H1 (cell line): Measurements from ENCODE around the gene APOC4. TPM values are rescaled to one million over a fixed set of nuclear protein-coding genes. Genes with fewer than 3 reads are reported as not detected.

Source experiments
- CTCF ChIA-PET: fragments of 300-600 bp; sonication (Branson Sonifier 250); formaldehyde crosslinking; loops from one replicate; lab custom pipeline; 2021; ENCODE audit not compliant: partially characterized antibody; lab: Charles Lee
- POLR2A ChIA-PET: fragments of 300-600 bp; sonication (Branson Sonifier 250); formaldehyde crosslinking; loops from one replicate; lab custom pipeline; 2021; ENCODE audit warnings: inconsistent platforms; ENCODE audit not compliant: partially characterized antibody; lab: Charles Lee
- DNase-seq, 2 experiments: peaks; one replicate each; pipeline versions ENCODE4 v3.0.0 to v3.0.0-alpha.2; 2010 to 2022; ENCODE audit warnings: low spot score in 2 of 2, low read depth in 1 of 2, mixed read lengths in 1 of 2
- FAIRE-seq: peaks from 2 replicates; lab custom pipeline; 2011; peaks lifted over from hg19 to GRCh38; lab: Jason Lieb, UNC
- H2AFZ ChIP-seq: 2 replicates; pipeline ENCODE4 v1.8.1; 2012; ENCODE audit warnings: low read length, inconsistent platforms
- H2AK5ac ChIP-seq: 2 replicates; pipeline ENCODE4 v1.6.1; 2013; ENCODE audit warnings: low read depth, low read length
- H2BK120ac ChIP-seq: replicated peaks from 2 replicates; pipeline ENCODE3; 2013; ENCODE audit warnings: low read depth, low read length, inconsistent platforms
- H2BK12ac ChIP-seq: 2 replicates; pipeline ENCODE4 v1.6.1; 2013; ENCODE audit warnings: low read depth, low read length
- H2BK15ac ChIP-seq: 2 replicates; pipeline ENCODE4 v1.6.1; 2013; ENCODE audit warnings: low read length
- H2BK20ac ChIP-seq: 2 replicates; pipeline ENCODE4 v1.6.1; 2013; ENCODE audit warnings: low read length
- H2BK5ac ChIP-seq: 2 replicates; pipeline ENCODE4 v1.6.1; 2013; ENCODE audit warnings: low read depth, low read length
- H3K14ac ChIP-seq: 2 replicates; pipeline ENCODE4 v1.6.1; 2013; ENCODE audit warnings: inconsistent platforms; ENCODE audit not compliant: insufficient read length
- H3K18ac ChIP-seq: 2 replicates; pipeline ENCODE4 v1.6.1; 2013; ENCODE audit warnings: low read length; ENCODE audit errors: extremely low read depth
- H3K23ac ChIP-seq: 2 replicates; pipeline ENCODE4 v1.6.1; 2013; ENCODE audit warnings: inconsistent platforms; ENCODE audit not compliant: insufficient read length
- H3K23me2 ChIP-seq: 2 replicates; pipeline ENCODE4 v1.6.1; 2013; ENCODE audit warnings: low read depth, low read length
- H3K27ac ChIP-seq: 2 replicates; pipeline ENCODE4 v1.6.1; 2011; ENCODE audit warnings: low read depth, low read length, inconsistent platforms
- H3K27me3 ChIP-seq, 4 experiments: replicated peaks in 1 of 4; 1 replicate in 1 of 4; 2 replicates in 3 of 4; pipeline versions ENCODE4 v1.6.1 to v1.8.1; 2011 to 2013; ENCODE audit warnings: low read length in 3 of 4, mild to moderate bottlenecking in 3 of 4, inconsistent platforms in 2 of 4, mixed read lengths in 2 of 4, moderate library complexity in 1 of 4; ENCODE audit not compliant: control insufficient read depth in 3 of 4, insufficient read depth in 3 of 4; ENCODE audit errors: extremely low read depth in 1 of 4
- H3K36me3 ChIP-seq, 4 experiments: 2 replicates each; pipeline versions ENCODE4 v1.6.1 to v1.8.1; 2011 to 2013; ENCODE audit warnings: mild to moderate bottlenecking in 4 of 4, low read length in 3 of 4, moderate library complexity in 2 of 4, control low read depth in 1 of 4, inconsistent platforms in 1 of 4; ENCODE audit not compliant: insufficient read depth in 4 of 4, control insufficient read depth in 2 of 4
- H3K4ac ChIP-seq: replicated peaks from 2 replicates; pipeline ENCODE3; 2013; ENCODE audit warnings: low read length, low read depth, mixed read lengths, inconsistent platforms; ENCODE audit not compliant: insufficient read length
- H3K4me1 ChIP-seq, 4 experiments: replicated peaks in 1 of 4; 1 replicate in 1 of 4; 2 replicates in 3 of 4; pipeline versions ENCODE4 v1.6.1 to v1.8.1; 2011 to 2013; ENCODE audit warnings: low read length in 3 of 4, inconsistent platforms in 2 of 4, mixed read lengths in 1 of 4; ENCODE audit not compliant: insufficient read depth in 4 of 4, control insufficient read depth in 3 of 4
- H3K4me2 ChIP-seq, 2 experiments: 2 replicates each; pipeline versions ENCODE4 v1.6.1 to v1.8.1; 2011 to 2013; ENCODE audit warnings: low read depth in 2 of 2, low read length in 2 of 2, control low read depth in 1 of 2, inconsistent platforms in 1 of 2, mild to moderate bottlenecking in 1 of 2; ENCODE audit not compliant: insufficient read depth in 1 of 2
- H3K4me3 ChIP-seq, 4 experiments: fragments of 200-600, 300-600 bp in 1 of 4; sonication (generic), shearing (Covaris generic), sonication (Bioruptor Twin) in 1 of 4; 2 replicates each; pipeline versions ENCODE4 v1.5.1 to v1.8.1; 2011 to 2016; ENCODE audit warnings: low read length in 4 of 4, low read depth in 3 of 4, control low read depth in 2 of 4, inconsistent platforms in 2 of 4, mild to moderate bottlenecking in 2 of 4, mixed read lengths in 1 of 4, moderate library complexity in 1 of 4; ENCODE audit not compliant: insufficient read depth in 2 of 4; ENCODE audit errors: extremely low read depth in 1 of 4
- H3K56ac ChIP-seq: replicated peaks from 2 replicates; pipeline ENCODE3; 2013; ENCODE audit warnings: low read depth, mild to moderate bottlenecking, mixed read lengths, low read length, inconsistent platforms; ENCODE audit not compliant: insufficient read length
- H3K79me1 ChIP-seq: 2 replicates; pipeline ENCODE4 v1.6.1; 2013; ENCODE audit warnings: low read depth, low read length, control low read depth
- H3K79me2 ChIP-seq, 2 experiments: 2 replicates each; pipeline versions ENCODE4 v1.6.1 to v1.8.1; 2012 to 2013; ENCODE audit warnings: low read length in 2 of 2, mild to moderate bottlenecking in 2 of 2, inconsistent platforms in 1 of 2; ENCODE audit not compliant: insufficient read depth in 2 of 2, control insufficient read depth in 1 of 2
- H3K9ac ChIP-seq, 4 experiments: replicated peaks in 1 of 4; 1 replicate in 1 of 4; 2 replicates in 3 of 4; pipeline versions ENCODE4 v1.6.1 to v1.8.1; 2011 to 2013; ENCODE audit warnings: low read depth in 3 of 4, low read length in 3 of 4, control low read depth in 2 of 4, mild to moderate bottlenecking in 2 of 4, moderate library complexity in 2 of 4, inconsistent platforms in 1 of 4; ENCODE audit errors: extremely low read depth in 1 of 4
- H3K9me3 ChIP-seq, 2 experiments: 2 replicates each; pipeline versions ENCODE4 v1.6.1 to v1.8.1; 2012 to 2013; ENCODE audit warnings: mild to moderate bottlenecking in 2 of 2, moderate library complexity in 2 of 2, control low read depth in 1 of 2, inconsistent platforms in 1 of 2, low read depth in 1 of 2, low read length in 1 of 2, mixed read lengths in 1 of 2; ENCODE audit not compliant: insufficient read depth in 2 of 2
- H4K20me1 ChIP-seq, 2 experiments: replicated peaks in 1 of 2; 2 replicates each; pipeline versions ENCODE3 to v1.8.1; 2011 to 2013; ENCODE audit warnings: inconsistent platforms in 2 of 2, low read length in 2 of 2, mild to moderate bottlenecking in 1 of 2; ENCODE audit not compliant: insufficient read depth in 2 of 2, control insufficient read depth in 1 of 2
- H4K5ac ChIP-seq: 2 replicates; pipeline ENCODE4 v1.6.1; 2013; ENCODE audit warnings: low read length, low read depth, mixed read lengths, inconsistent platforms; ENCODE audit not compliant: insufficient read length
- H4K8ac ChIP-seq: 2 replicates; pipeline ENCODE4 v1.8.0; 2013; ENCODE audit warnings: mild to moderate bottlenecking, moderate library complexity, low read length, inconsistent platforms; ENCODE audit not compliant: insufficient read depth; ENCODE audit errors: extremely low read depth
- H4K91ac ChIP-seq: replicated peaks from 2 replicates; pipeline ENCODE3; 2013; ENCODE audit warnings: low read length, mixed read lengths, inconsistent platforms; ENCODE audit not compliant: insufficient read length
- ATF2 ChIP-seq: IDR thresholded peaks from 2 replicates; pipeline ENCODE4 v1.6.1; 2012; ENCODE audit warnings: low read length, inconsistent platforms
- CTBP2 ChIP-seq: IDR thresholded peaks from 2 replicates; pipeline ENCODE4 v1.7.0; 2011; ENCODE audit warnings: borderline replicate concordance, mild to moderate bottlenecking, moderate library complexity, mixed read lengths, low read length; ENCODE audit not compliant: insufficient read depth, insufficient read length
- FOSL1 ChIP-seq: IDR thresholded peaks from 2 replicates; pipeline ENCODE4 v1.6.1; 2011; ENCODE audit warnings: mild to moderate bottlenecking, low read depth, low read length, moderate library complexity; ENCODE audit not compliant: insufficient read depth
- NANOG ChIP-seq: IDR thresholded peaks from 2 replicates; pipeline ENCODE4 v1.6.1; 2011; ENCODE audit warnings: low read length, low read depth, mild to moderate bottlenecking, inconsistent platforms; ENCODE audit not compliant: insufficient read depth, poor library complexity, severe bottlenecking
- WGBS, 2 experiments: shearing (Covaris generic) in 1 of 2; methylation state at CpG; one replicate each; pipeline versions ENCODE4 v1.1.6 to v1.1.7; 2013 to 2015; ENCODE audit warnings: low lambda C conversion rate in 2 of 2, mixed read lengths in 2 of 2, inconsistent platforms in 1 of 2, low coverage in 1 of 2, missing lambda C conversion rate in 1 of 2; ENCODE audit not compliant: insufficient replicate concordance in 2 of 2, insufficient coverage in 1 of 2, insufficient read length in 1 of 2; ENCODE audit errors: extremely low coverage in 1 of 2, missing lambda C conversion rate in 1 of 2; 5-methylcytosine and 5-hydroxymethylcytosine counted together
- polyA plus RNA-seq, 7 experiments: library from polyadenylated mRNA; depleted of rRNA in 3 of 7; stranded (reverse) in 5 of 7; unstranded in 2 of 7; fragments of >200 nt in 5 of 7; fragments of 200-250 nt in 2 of 7; gene quantifications; 1 replicate in 5 of 7; 2 replicates in 1 of 7; 4 replicates in 1 of 7; pipeline versions ENCODE4 v1.2.1 to v1.2.3, GENCODE V29; 2011 to 2013; ENCODE audit warnings: missing spikeins in 2 of 7, mixed read lengths in 2 of 7
- total RNA-seq: library from RNA; stranded (reverse); fragmentation: NEBNext Ultra II Directional; extraction: Animal tissue kit (Norgen Biotek cat#: 25700); gene quantifications from 2 replicates; pipeline ENCODE4 v1.2.1, GENCODE V29; 2021

Gene APOC4
- total and polyA plus RNA-seq, 2 of the 8 experiments (the other 6 are each of a cell fraction or from before 2014, with no cell fraction given), result not detected

- H3K23ac ChIP-seq, result no peak overlapping the region
- H3K27ac ChIP-seq, result no peak overlapping the region
- no peak overlapping the region for H4K8ac ChIP-seq
- no peak overlapping the region for H4K91ac ChIP-seq
- no peak overlapping the region for H2AK5ac ChIP-seq
- TF ChIP-seq FOSL1 (no peak), ATF2 (no peak), CTBP2 (no peak), NANOG (no peak)
- TF ChIP-seq, all 59 proteins: peak for 0
- Histone ChIP-seq H3K4me2 (no peak overlapping the region), H3K56ac (no peak overlapping the region), H3K4me3 (no peak overlapping the region), H3K14ac (no peak overlapping the region), H3K27me3 (no peaks in the 10 kb centered on the region), H3K9ac (no peak overlapping the region), H3K4ac (no peak overlapping the region), H2BK5ac (no peak overlapping the region), H3K4me1 (peaks cover 0 to 7% (median 6%) of the 10 kb centered on the region in 4 experiments; a peak in 6 of 7 replicates), H2BK20ac (no peak overlapping the region), H2BK120ac (no peak overlapping the region), H2BK12ac (no peak overlapping the region), H4K20me1 (peaks cover 6 to 29% of the 10 kb centered on the region in 2 experiments), H4K5ac (no peak overlapping the region), H3K18ac (no peak overlapping the region), H3K36me3 (peaks cover 0 to 12% (median 5%) of the 10 kb centered on the region in 4 experiments; a peak in 4 of 8 replicates), H3K23me2 (peaks cover 8% of the 10 kb centered on the region; the same call in 1 of the 2 replicates), H2AFZ (no peak overlapping the region), H3K79me1 (peaks cover 29% of the 10 kb centered on the region), H3K9me3 (no peaks in the 10 kb centered on the region), H2BK15ac (no peak overlapping the region), H3K79me2 (peaks cover 32 to 64% of the 10 kb centered on the region in 2 experiments)
- 91% methylated on average over 5 of the region's 5 CpGs; no CpG with 5 or more reads in 1 of the 2 experiments for WGBS, 2 experiments
- ChIA-PET POLR2A (interaction anchor here (0.7 to 2.3 kb wide), 7 partner anchors 11 to 106 kb away, joined by 3 to 7 read pairs (median 4); partner anchors contain the start of genes APOC2, APOE and TOMM40), CTCF (interaction anchor here (1.3 to 4.2 kb wide), 4 partner anchors 29 to 100 kb away, joined by 4 to 17 read pairs (median 6); no protein-coding TSS in a partner anchor)
- DNase-seq, result no peak
- no peak for FAIRE-seq
These were observed 17.7 kb downstream of the APOC4 start for GRCh38 chr19:44959691-44960090.
